WTC11 (cell line): ENCODE data around the gene KLHL35. TPM values are rescaled to one million over a fixed set of nuclear protein-coding genes. Genes with fewer than 3 reads are reported as not detected.
A peak's percentile ranks its signal among the peaks of the same experiment; 100 is the strongest.

ENCODE experiments used
- ATAC-seq: fragments of 200-7000 bp; cut with Tn5 transposase; 2 replicates; pipeline ENCODE4 v1.10.0; 2021; ENCODE audit warnings: mild to moderate bottlenecking, moderate library complexity
- CTCF ChIA-PET: fragments of 300-600 bp; sonication (Branson Sonifier 250); formaldehyde crosslinking; loops from one replicate; lab custom pipeline; 2021; ENCODE audit warnings: antibody characterized with exemption; lab: Charles Lee
- POLR2A ChIA-PET: fragments of 350-600 bp; sonication (Branson Sonifier 250); formaldehyde crosslinking; loops from one replicate; lab custom pipeline; 2021; ENCODE audit warnings: antibody characterized with exemption; lab: Charles Lee
- DNase-seq: peaks from one replicate; pipeline ENCODE4 v3.0.0; 2021; ENCODE audit warnings: low spot score
- H3K27ac Mint-ChIP-seq: 2 replicates; pipeline ENCODE4 v1.8.0; 2021; ENCODE audit warnings: mixed read lengths
- H3K27me3 Mint-ChIP-seq: 2 replicates; pipeline ENCODE4 v1.8.0; 2021; ENCODE audit warnings: low read depth, mild to moderate bottlenecking, moderate library complexity, mixed read lengths
- H3K36me3 Mint-ChIP-seq: 2 replicates; pipeline ENCODE4 v1.8.0; 2021; ENCODE audit warnings: mixed read lengths
- H3K4me1 Mint-ChIP-seq: 2 replicates; pipeline ENCODE4 v1.8.0; 2022; ENCODE audit warnings: mixed read lengths
- H3K4me3 Mint-ChIP-seq: 2 replicates; pipeline ENCODE4 v1.8.0; 2021; ENCODE audit warnings: mild to moderate bottlenecking, moderate library complexity, mixed read lengths
- H3K9me3 Mint-ChIP-seq: 2 replicates; pipeline ENCODE4 v1.8.0; 2021; ENCODE audit warnings: mixed read lengths
- CTCF ChIP-seq: fragments of 200-600 bp; IDR thresholded peaks from 2 replicates; pipeline ENCODE4 v1.8.0; 2022; ENCODE audit warnings: antibody characterized with exemption
- ETV6 ChIP-seq: sonication (generic); formaldehyde crosslinking; IDR thresholded peaks from 2 replicates; pipeline ENCODE4 v1.8.1; 2022; ENCODE audit warnings: mild to moderate bottlenecking, missing genetic modification reagents
- FOXK1 ChIP-seq: sonication (generic); formaldehyde crosslinking; IDR thresholded peaks from 2 replicates; pipeline ENCODE4 v1.8.0; 2022; ENCODE audit warnings: mild to moderate bottlenecking, moderate library complexity, missing genetic modification reagents
- FOXP1 ChIP-seq: sonication (generic); formaldehyde crosslinking; IDR thresholded peaks from 2 replicates; pipeline ENCODE4 v1.8.0; 2022; ENCODE audit warnings: missing genetic modification reagents, mild to moderate bottlenecking, moderate library complexity, borderline replicate concordance
- FOXP4 ChIP-seq: sonication (generic); formaldehyde crosslinking; IDR thresholded peaks from 2 replicates; pipeline ENCODE4 v1.8.0; 2022; ENCODE audit warnings: mild to moderate bottlenecking, missing genetic modification reagents
- HMGA2 ChIP-seq: fragments of 250-450 bp; sonication (Bioruptor Pico); IDR thresholded peaks from 2 replicates; pipeline ENCODE4 v1.4.0; 2021; ENCODE audit warnings: mild to moderate bottlenecking, moderate library complexity
- NFE2L1 ChIP-seq: sonication (generic); formaldehyde crosslinking; IDR thresholded peaks from 2 replicates; pipeline ENCODE4 v1.8.1; 2023; ENCODE audit warnings: missing genetic modification reagents
- NR2C2 ChIP-seq: sonication (generic); formaldehyde crosslinking; IDR thresholded peaks from 2 replicates; pipeline ENCODE4 v1.8.0; 2022; ENCODE audit warnings: mild to moderate bottlenecking, missing genetic modification reagents
- SP1 ChIP-seq: sonication (generic); formaldehyde crosslinking; conservative IDR thresholded peaks from 2 replicates; pipeline ENCODE4 v1.8.1; 2022; ENCODE audit warnings: missing genetic modification reagents
- ZNF121 ChIP-seq: sonication (generic); formaldehyde crosslinking; IDR thresholded peaks from 2 replicates; pipeline ENCODE4 v1.8.0; 2023; ENCODE audit warnings: missing genetic modification reagents
- ZNF423 ChIP-seq: fragments of 250-450 bp; sonication (Bioruptor Pico); IDR thresholded peaks from 2 replicates; pipeline ENCODE4 v2.1.2; 2022; ENCODE audit warnings: mild to moderate bottlenecking, moderate library complexity
- total RNA-seq: library from RNA; stranded (reverse); gene quantifications from 3 replicates; pipeline ENCODE4 v1.2.3, GENCODE V29; 2021

KLHL35 gene
- total RNA-seq, 1 experiment from 2014 or later, result 0.22 TPM

- Mint-ChIP-seq H3K9me3 (no peaks in the 10 kb centered on the region), H3K36me3 (no peaks in the 10 kb centered on the region), H3K4me3 (no peak overlapping the region), H3K27ac (no peak overlapping the region), H3K27me3 (peaks cover 2% of the 10 kb centered on the region; the same call in 1 of the 2 replicates), H3K4me1 (peaks cover 26% of the 10 kb centered on the region)
- CTCF ChIA-PET, result interaction anchor here (0.6 to 7.5 kb wide), 24 partner anchors 11 to 382 kb away, joined by 3 to 89 read pairs (median 4); partner anchors contain the start of gene GDPD5
- no peak for TF ChIP-seq FOXP4
- peak; percentile 70; the same call in 1 of the 2 replicates for TF ChIP-seq ZNF121 (CRISPR knock-in tag)
- DNase-seq, result no peak
- ATAC-seq, result no peak
- POLR2A ChIA-PET, result interaction anchor here (0.7 kb wide), 1 partner anchor 113 kb away, joined by 5 read pairs; no protein-coding TSS in a partner anchor
Observed at GRCh38 chr11:75387736-75388294, 45.2 kb downstream of the KLHL35 start.

- DNase-seq, result no peak
- peak; percentile 23 for ATAC-seq
- no peaks in the 10 kb centered on the region for H3K9me3 Mint-ChIP-seq
- peak overlapping the region; percentile 27; the same call in 1 of the 2 replicates for H3K27ac Mint-ChIP-seq
- ChIA-PET POLR2A (interaction anchor here (0.7 kb wide), 1 partner anchor 113 kb away, joined by 5 read pairs; no protein-coding TSS in a partner anchor), CTCF (interaction anchor here (0.7 to 7.5 kb wide), 10 partner anchors 12 to 145 kb away, joined by 3 to 89 read pairs (median 9); no protein-coding TSS in a partner anchor)
- H3K27me3 Mint-ChIP-seq, result peaks cover 2% of the 10 kb centered on the region; the same call in 1 of the 2 replicates
- H3K4me3 Mint-ChIP-seq, result no peak overlapping the region
- TF ChIP-seq NFE2L1, result no peak
- no peak for TF ChIP-seq FOXP4
- TF ChIP-seq NR2C2 (CRISPR knock-in tag), result no peak
- no peak for TF ChIP-seq HMGA2
- no peaks in the 10 kb centered on the region for H3K36me3 Mint-ChIP-seq
- H3K4me1 Mint-ChIP-seq, result peaks cover 26% of the 10 kb centered on the region
Observed at GRCh38 chr11:75386942-75387630, 45.9 kb downstream of the KLHL35 start.

- Mint-ChIP-seq H3K27ac (no peak overlapping the region), H3K36me3 (no peaks in the 10 kb centered on the region), H3K9me3 (no peaks in the 10 kb centered on the region), H3K4me3 (no peak overlapping the region), H3K4me1 (peaks cover 32% of the 10 kb centered on the region), H3K27me3 (peaks cover 2% of the 10 kb centered on the region; the same call in 1 of the 2 replicates)
- ChIA-PET CTCF (interaction anchor here (0.9 to 7.5 kb wide), 9 partner anchors 12 to 136 kb away, joined by 3 to 89 read pairs (median 6); no protein-coding TSS in a partner anchor), POLR2A (interaction anchor here (0.9 kb wide), 1 partner anchor 105 kb away, joined by 3 read pairs; no protein-coding TSS in a partner anchor)
- peak; percentile 86 for DNase-seq
- no peak for TF ChIP-seq ZNF121 (CRISPR knock-in tag)
- 0 out of 2 replicates have a peak, but pooled peaks have one; percentile 17 for TF ChIP-seq FOXP1 (CRISPR knock-in tag)
- TF ChIP-seq SP1, result 0 out of 2 replicates have a peak, but pooled peaks have one; percentile 4
- TF ChIP-seq ZNF423 (CRISPR knock-in tag), result peak; percentile 61
- peak; percentile 69; the same call in 1 of the 2 replicates for TF ChIP-seq ETV6 (CRISPR knock-in tag)
- peak; percentile 98 for TF ChIP-seq CTCF
- no peak for TF ChIP-seq FOXK1 (CRISPR knock-in tag)
- peak; percentile 58 for ATAC-seq
Observed at GRCh38 chr11:75384438-75385080, 48.4 kb downstream of the KLHL35 start.
